Activated naive CD4-positive, alpha-beta T cell treated with anti-CD3 and anti-CD28 coated beads, Interleukin-2, amount 10 ng/mL, durations not matched to agents 7 days and 5 days (primary cell): ENCODE measurements around the gene IL32.
A peak's percentile ranks its signal among the peaks of the same experiment; 100 is the strongest.

ENCODE experiments used
- CTCF ChIA-PET: fragments of 350-600 bp; sonication (Branson Sonifier 250); formaldehyde crosslinking; loops from one replicate; lab custom pipeline; 2021; ENCODE audit warnings: antibody characterized with exemption; lab: Charles Lee
- DNase-seq: peaks from one replicate; pipeline ENCODE4 v3.0.0-alpha.2; 2020
- H3K27ac Mint-ChIP-seq: one replicate; pipeline ENCODE4 v1.8.0; 2021; ENCODE audit warnings: mild to moderate bottlenecking, moderate library complexity, mixed read lengths
- H3K27me3 Mint-ChIP-seq: one replicate; pipeline ENCODE4 v1.8.0; 2021; ENCODE audit warnings: mild to moderate bottlenecking, mixed read lengths
- H3K36me3 Mint-ChIP-seq: one replicate; pipeline ENCODE4 v1.8.0; 2021; ENCODE audit warnings: mixed read lengths
- H3K4me1 Mint-ChIP-seq: one replicate; pipeline ENCODE4 v1.8.0; 2021; ENCODE audit warnings: mixed read lengths
- H3K4me3 Mint-ChIP-seq: one replicate; pipeline ENCODE4 v1.8.0; 2021; ENCODE audit warnings: mild to moderate bottlenecking, moderate library complexity, mixed read lengths
- H3K9me3 Mint-ChIP-seq: one replicate; pipeline ENCODE4 v1.8.0; 2021; ENCODE audit warnings: mixed read lengths

The IL32 gene

GRCh38 chr16:3099732-3100499 lies 34.5 kb downstream of the IL32 start:
- no peaks in the 10 kb centered on the region for H3K9me3 Mint-ChIP-seq
- no peaks in the 10 kb centered on the region for H3K36me3 Mint-ChIP-seq
- peak overlapping the region; percentile 73 for H3K4me3 Mint-ChIP-seq
- peaks cover 79% of the 10 kb centered on the region for H3K4me1 Mint-ChIP-seq
- peaks cover 18% of the 10 kb centered on the region for H3K27me3 Mint-ChIP-seq
- peak overlapping the region; percentile 78 for H3K27ac Mint-ChIP-seq
- CTCF ChIA-PET: interaction anchor here (0.8 to 11.4 kb wide), 5 partner anchors 29 to 69 kb away, joined by 3 to 200 read pairs (median 11); partner anchors contain the start of gene IL32
- peak; percentile 95 for DNase-seq

- Mint-ChIP-seq H3K9me3 (no peaks in the 10 kb centered on the region), H3K4me1 (peaks cover 80% of the 10 kb centered on the region), H3K27ac (peak overlapping the region; percentile 93), H3K4me3 (peak overlapping the region; percentile 74), H3K36me3 (no peaks in the 10 kb centered on the region), H3K27me3 (peaks cover 18% of the 10 kb centered on the region)
- CTCF ChIA-PET: interaction anchor here (0.6 to 11.4 kb wide), 12 partner anchors 8 to 240 kb away, joined by 3 to 200 read pairs (median 4); no protein-coding TSS in a partner anchor
- DNase-seq: peak; percentile 67
These were observed 35.8 kb downstream of the IL32 start for GRCh38 chr16:3101018-3101840.

GRCh38 chr16:3101841-3102470 lies 36.5 kb downstream of the IL32 start:
- Mint-ChIP-seq H3K4me3 (peak overlapping the region; percentile 74), H3K36me3 (no peaks in the 10 kb centered on the region), H3K4me1 (peaks cover 77% of the 10 kb centered on the region), H3K9me3 (no peaks in the 10 kb centered on the region), H3K27me3 (peaks cover 18% of the 10 kb centered on the region), H3K27ac (peak overlapping the region; percentile 93)
- CTCF ChIA-PET: interaction anchor here (0.9 to 11.4 kb wide), 10 partner anchors 9 to 49 kb away, joined by 3 to 200 read pairs (median 5); no protein-coding TSS in a partner anchor
- DNase-seq: peak; percentile 62

- Mint-ChIP-seq H3K4me3 (peak overlapping the region; percentile 71), H3K36me3 (no peaks in the 10 kb centered on the region), H3K27ac (peak overlapping the region; percentile 88), H3K4me1 (peaks cover 48% of the 10 kb centered on the region), H3K9me3 (no peaks in the 10 kb centered on the region), H3K27me3 (peaks cover 21% of the 10 kb centered on the region)
- CTCF ChIA-PET: interaction anchor here (11.4 kb wide), 1 partner anchor 22 kb away, joined by 200 read pairs; no protein-coding TSS in a partner anchor
- peak; percentile 93 for DNase-seq
These were observed 40.9 kb downstream of the IL32 start for GRCh38 chr16:3106205-3106928.

- Mint-ChIP-seq H3K27me3 (peaks cover 75% of the 10 kb centered on the region), H3K9me3 (no peaks in the 10 kb centered on the region), H3K36me3 (no peaks in the 10 kb centered on the region), H3K4me3 (no peak within 1 kb of the TSS), H3K27ac (no peak within 1 kb of the TSS), H3K4me1 (peaks cover 8% of the 10 kb centered on the region)
- no peak for DNase-seq
- CTCF ChIA-PET: interaction anchor here (1.1 to 3.1 kb wide), 2 partner anchors 10 to 17 kb away, joined by 3 to 14 read pairs; no protein-coding TSS in a partner anchor
These were observed 46.8 kb downstream of the IL32 start, which contains the start of gene ZNF205 for GRCh38 chr16:3112058-3112880. TSS of gene ZNF205 (plus strand) at chr16:3112586. CDS start at chr16:3113431, 845 bp downstream.

- Mint-ChIP-seq H3K4me1 (peaks cover 5% of the 10 kb centered on the region), H3K9me3 (no peaks in the 10 kb centered on the region), H3K27me3 (peaks cover 77% of the 10 kb centered on the region), H3K27ac (no peak overlapping the region), H3K36me3 (no peaks in the 10 kb centered on the region), H3K4me3 (no peak overlapping the region)
- CTCF ChIA-PET: interaction anchor here (1.1 to 3.1 kb wide), 2 partner anchors 11 to 16 kb away, joined by 3 to 14 read pairs; no protein-coding TSS in a partner anchor
- DNase-seq: no peak
These were observed 47.6 kb downstream of the IL32 start for GRCh38 chr16:3112881-3113574.

GRCh38 chr16:3113765-3114479 lies 48.5 kb downstream of the IL32 start:
- no peak for DNase-seq
- Mint-ChIP-seq H3K4me3 (no peak overlapping the region), H3K4me1 (peaks cover 5% of the 10 kb centered on the region), H3K9me3 (no peaks in the 10 kb centered on the region), H3K27ac (no peak overlapping the region), H3K27me3 (peaks cover 81% of the 10 kb centered on the region), H3K36me3 (no peaks in the 10 kb centered on the region)
- CTCF ChIA-PET: interaction anchor here (1.1 to 3.1 kb wide), 2 partner anchors 12 to 15 kb away, joined by 3 to 14 read pairs; no protein-coding TSS in a partner anchor

- no peak for DNase-seq
- Mint-ChIP-seq H3K27ac (no peak overlapping the region), H3K4me1 (peaks cover 3% of the 10 kb centered on the region), H3K4me3 (no peak overlapping the region), H3K27me3 (peaks cover 72% of the 10 kb centered on the region), H3K9me3 (no peaks in the 10 kb centered on the region), H3K36me3 (no peaks in the 10 kb centered on the region)
- CTCF ChIA-PET: no interaction called here
These were observed 49.6 kb downstream of the IL32 start for GRCh38 chr16:3115003-3115402.

GRCh38 chr16:3115561-3115960 lies 50.1 kb downstream of the IL32 start:
- Mint-ChIP-seq H3K27ac (no peak overlapping the region), H3K27me3 (peaks cover 68% of the 10 kb centered on the region), H3K9me3 (no peaks in the 10 kb centered on the region), H3K4me3 (no peak overlapping the region), H3K4me1 (peaks cover 3% of the 10 kb centered on the region), H3K36me3 (no peaks in the 10 kb centered on the region)
- CTCF ChIA-PET: no interaction called here
- DNase-seq: no peak

GRCh38 chr16:3118204-3118790 lies 52.9 kb downstream of the IL32 start:
- H3K9me3 Mint-ChIP-seq: no peaks in the 10 kb centered on the region
- CTCF ChIA-PET: interaction anchor here (1.2 kb wide), 1 partner anchor 87 kb away, joined by 4 read pairs; no protein-coding TSS in a partner anchor
- H3K27ac Mint-ChIP-seq: no peak overlapping the region
- H3K27me3 Mint-ChIP-seq: peaks cover 50% of the 10 kb centered on the region
- no peak for DNase-seq
- H3K4me3 Mint-ChIP-seq: no peak overlapping the region
- H3K4me1 Mint-ChIP-seq: peaks cover 7% of the 10 kb centered on the region
- H3K36me3 Mint-ChIP-seq: no peaks in the 10 kb centered on the region

GRCh38 chr16:3118846-3119245 lies 53.4 kb downstream of the IL32 start:
- Mint-ChIP-seq H3K9me3 (no peaks in the 10 kb centered on the region), H3K27me3 (peaks cover 44% of the 10 kb centered on the region), H3K4me1 (peaks cover 12% of the 10 kb centered on the region), H3K4me3 (no peak overlapping the region), H3K36me3 (no peaks in the 10 kb centered on the region), H3K27ac (no peak overlapping the region)
- CTCF ChIA-PET: no interaction called here
- DNase-seq: no peak
